ENCODE data around the gene LRP1B.

GRCh38 chr2:141835103-141835502 is 295.7 kb downstream of the LRP1B start:
- no peak for TF ChIP-seq CTCF (IDR thresholded peaks at IDR 0.05)
- TF ChIP-seq POLR2A (IDR thresholded peaks at IDR 0.05): no peak
- no peak for TF ChIP-seq POLR2AphosphoS5 (IDR thresholded peaks at IDR 0.05)
